HG03159 (cell line): ENCODE results near the gene CHERP.
"Not testable (repeated sequence)": the region's sequence is repeated elsewhere in the genome, so short reads cannot be mapped to it uniquely, and the experiment has no call there.

ENCODE experiments used
- ATAC-seq: cut with Tn5 transposase; IDR thresholded peaks from one replicate; pipeline ENCODE4 v1.9.1; 2021; ENCODE audit warnings: mild to moderate bottlenecking, moderate library complexity; ENCODE audit not compliant: unreplicated experiment

CHERP gene

GRCh38 chr19:16520986-16521624, 21.1 kb downstream of the CHERP start:
- ATAC-seq = no peak

- ATAC-seq = no peak
Measured at GRCh38 chr19:16520074-16520973, 21.9 kb downstream of the CHERP start.

GRCh38 chr19:16519230-16519687, 23.0 kb downstream of the CHERP start:
- ATAC-seq = no peak

- ATAC-seq = no peak
Measured at GRCh38 chr19:16518483-16519229, 23.6 kb downstream of the CHERP start.

GRCh38 chr19:16518061-16518460, 24.2 kb downstream of the CHERP start:
- no peak for ATAC-seq

GRCh38 chr19:16516923-16517610, 25.2 kb downstream of the CHERP start:
- ATAC-seq = no peak

GRCh38 chr19:16516381-16516780, 25.9 kb downstream of the CHERP start:
- no peak for ATAC-seq

- ATAC-seq = no peak
Measured at GRCh38 chr19:16514383-16515019, 27.7 kb downstream of the CHERP start.

- not testable (repeated sequence) for ATAC-seq
Measured at GRCh38 chr19:16512611-16513010, 29.6 kb downstream of the CHERP start.

- ATAC-seq = no peak
Measured at GRCh38 chr19:16509141-16510061, 32.8 kb downstream of the CHERP start.

GRCh38 chr19:16508546-16508945, 33.7 kb downstream of the CHERP start:
- ATAC-seq = no peak

GRCh38 chr19:16506961-16507360, 35.3 kb downstream of the CHERP start:
- ATAC-seq = no peak

- ATAC-seq = not testable (repeated sequence)
Measured at GRCh38 chr19:16506161-16506560, 36.1 kb downstream of the CHERP start.

- no peak for ATAC-seq
Measured at GRCh38 chr19:16504271-16504670, 38.0 kb downstream of the CHERP start.

GRCh38 chr19:16497837-16498236, 44.4 kb downstream of the CHERP start:
- ATAC-seq = no peak

GRCh38 chr19:16497042-16497441, 45.2 kb downstream of the CHERP start:
- ATAC-seq = no peak

GRCh38 chr19:16496613-16496983, 45.6 kb downstream of the CHERP start:
- no peak for ATAC-seq

GRCh38 chr19:16495982-16496612, 46.1 kb downstream of the CHERP start, which contains the start of the genes C19orf44 and CALR3:
Gene C19orf44, plus strand, starts transcription at chr19:16496394. Its CDS starts 4,399 bp downstream, at chr19:16500793.
Gene CALR3, minus strand, starts transcription at chr19:16496167. Its CDS starts 38 bp downstream, at chr19:16496129.
- peak; percentile 96 for ATAC-seq

- ATAC-seq = not testable (repeated sequence)
Measured at GRCh38 chr19:16486476-16486875, 55.8 kb downstream of the CHERP start.
